PC-9 (cell line): ENCODE data around the gene IRS2.

Experiments
- CTCF ChIP-seq: fragments of 200-600 bp; sonication (generic); conservative IDR thresholded peaks from 2 replicates; pipeline ENCODE4 v1.6.1; 2017; ENCODE audit warnings: mixed run types, antibody characterized with exemption, mild to moderate bottlenecking, moderate library complexity
- EZH2 ChIP-seq: fragments of 200-600 bp; sonication (generic); IDR thresholded peaks from 2 replicates; pipeline ENCODE4 v1.8.0; 2017; ENCODE audit warnings: antibody characterized with exemption, low read depth

GRCh38 chr13:109735436-109735966, 50.9 kb downstream of the IRS2 start:
- TF ChIP-seq CTCF (no peak), EZH2 (no peak)
